COLO668 (cell line): ENCODE measurements around the gene ORC6.
A peak's percentile ranks its signal among the peaks of the same experiment; 100 is the strongest.

Source experiments
- DNase-seq: peaks from one replicate; lab custom pipeline; 2025; ENCODE audit not compliant: unreplicated experiment; lab: John Stamatoyannopoulos, UW

The ORC6 gene

GRCh38 chr16:46730801-46731690 lies 41.6 kb downstream of the ORC6 start:
- DNase-seq = no peak

GRCh38 chr16:46731691-46732555 lies 42.5 kb downstream of the ORC6 start:
- no peak for DNase-seq

- DNase-seq = no peak
Measured at GRCh38 chr16:46732561-46732960, 43.1 kb downstream of the ORC6 start.

- no peak for DNase-seq
Measured at GRCh38 chr16:46733319-46733830, 43.9 kb downstream of the ORC6 start.

GRCh38 chr16:46736695-46737094 lies 47.2 kb downstream of the ORC6 start:
- DNase-seq = no peak

- no peak for DNase-seq
Measured at GRCh38 chr16:46737621-46738214, 48.3 kb downstream of the ORC6 start.

GRCh38 chr16:46739934-46740333 lies 50.5 kb downstream of the ORC6 start:
- no peak for DNase-seq

GRCh38 chr16:46743232-46743719 lies 53.8 kb downstream of the ORC6 start:
- peak; percentile 54 for DNase-seq

- peak; percentile 20 for DNase-seq
Measured at GRCh38 chr16:46745617-46746016, 56.2 kb downstream of the ORC6 start.

GRCh38 chr16:46746821-46747776 lies 57.6 kb downstream of the ORC6 start:
- no peak for DNase-seq
